Measurements from ENCODE around the gene POLG. TPM values are rescaled to one million over a fixed set of nuclear protein-coding genes. Genes with fewer than 3 reads are reported as not detected.

Gene POLG
- total RNA-seq, 1 experiment from 2014 or later = 36.8 TPM

- peak overlapping the region; percentile 91 for H3K9ac ChIP-seq (ENCODE audit: low read length)
- H3K27me3 ChIP-seq (ENCODE audit: low read length) = no peaks in the 10 kb centered on the region
- H3K9me3 ChIP-seq (ENCODE audit: low read length) = no peaks in the 10 kb centered on the region
- no peak for DNase-seq
- no peaks in the 10 kb centered on the region for H3K9me2 ChIP-seq (replicated peaks; ENCODE audit: insufficient read depth, low read length)
- H4K20me1 ChIP-seq (ENCODE audit: insufficient read depth, low read depth, low read length) = peaks cover 55% of the 10 kb centered on the region
- peaks cover 37% of the 10 kb centered on the region for H3K4me1 ChIP-seq (ENCODE audit: low read length)
- no peak overlapping the region for H2AFZ ChIP-seq (ENCODE audit: low read length)
- peak overlapping the region; percentile 96 for H3K4me2 ChIP-seq (ENCODE audit: low read depth, low read length, poor library complexity, severe bottlenecking)
- H3K79me2 ChIP-seq (ENCODE audit: low read length) = peaks cover 53% of the 10 kb centered on the region
- no peak overlapping the region for H3K27ac ChIP-seq (ENCODE audit: low read length)
- peak overlapping the region; percentile 96 for H3K4me3 ChIP-seq (ENCODE audit: low read length)
- H3K36me3 ChIP-seq (ENCODE audit: insufficient read depth, low read length) = peaks cover 43% of the 10 kb centered on the region; the same call in 1 of the 2 replicates
These were observed 1.4 kb downstream of the POLG start for GRCh38 chr15:89333011-89333860.

- H4K20me1 ChIP-seq (ENCODE audit: insufficient read depth, low read depth, low read length) = peaks cover 60% of the 10 kb centered on the region
- H3K36me3 ChIP-seq (ENCODE audit: insufficient read depth, low read length) = peaks cover 50% of the 10 kb centered on the region; the same call in 1 of the 2 replicates
- H3K4me3 ChIP-seq (ENCODE audit: low read length) = peak overlapping the region; percentile 96; the same call in 1 of the 2 replicates
- H3K9me3 ChIP-seq (ENCODE audit: low read length) = no peaks in the 10 kb centered on the region
- peak overlapping the region; percentile 96 for H3K4me2 ChIP-seq (ENCODE audit: low read depth, low read length, poor library complexity, severe bottlenecking)
- H2AFZ ChIP-seq (ENCODE audit: low read length) = no peak overlapping the region
- H3K27ac ChIP-seq (ENCODE audit: low read length) = no peak overlapping the region
- H3K9me2 ChIP-seq (replicated peaks; ENCODE audit: insufficient read depth, low read length) = no peaks in the 10 kb centered on the region
- H3K4me1 ChIP-seq (ENCODE audit: low read length) = peaks cover 37% of the 10 kb centered on the region
- H3K27me3 ChIP-seq (ENCODE audit: low read length) = no peaks in the 10 kb centered on the region
- peak overlapping the region; percentile 91; the same call in 1 of the 2 replicates for H3K9ac ChIP-seq (ENCODE audit: low read length)
- DNase-seq = peak; percentile 57
- peaks cover 53% of the 10 kb centered on the region for H3K79me2 ChIP-seq (ENCODE audit: low read length)
These were observed 2.2 kb downstream of the POLG start for GRCh38 chr15:89332446-89332845.

- Histone ChIP-seq H3K4me2 (ENCODE audit: low read depth, low read length, poor library complexity, severe bottlenecking) (no peak overlapping the region), H2AFZ (ENCODE audit: low read length) (no peak overlapping the region), H4K20me1 (ENCODE audit: insufficient read depth, low read depth, low read length) (peaks cover 63% of the 10 kb centered on the region), H3K27me3 (ENCODE audit: low read length) (no peaks in the 10 kb centered on the region), H3K9me2 (replicated peaks; ENCODE audit: insufficient read depth, low read length) (no peaks in the 10 kb centered on the region), H3K4me3 (ENCODE audit: low read length) (no peak overlapping the region), H3K79me2 (ENCODE audit: low read length) (peaks cover 53% of the 10 kb centered on the region), H3K9me3 (ENCODE audit: low read length) (no peaks in the 10 kb centered on the region), H3K27ac (ENCODE audit: low read length) (no peak overlapping the region), H3K4me1 (ENCODE audit: low read length) (peaks cover 35% of the 10 kb centered on the region), H3K9ac (ENCODE audit: low read length) (no peak overlapping the region), H3K36me3 (ENCODE audit: insufficient read depth, low read length) (peaks cover 58% of the 10 kb centered on the region; the same call in 1 of the 2 replicates)
- no peak for DNase-seq
These were observed 3.6 kb downstream of the POLG start for GRCh38 chr15:89330881-89331595.

- no peaks in the 10 kb centered on the region for H3K27me3 ChIP-seq (ENCODE audit: low read length)
- no peak overlapping the region for H3K9ac ChIP-seq (ENCODE audit: low read length)
- no peak for DNase-seq
- H2AFZ ChIP-seq (ENCODE audit: low read length) = no peak overlapping the region
- H3K9me3 ChIP-seq (ENCODE audit: low read length) = no peaks in the 10 kb centered on the region
- no peaks in the 10 kb centered on the region for H3K9me2 ChIP-seq (replicated peaks; ENCODE audit: insufficient read depth, low read length)
- H4K20me1 ChIP-seq (ENCODE audit: insufficient read depth, low read depth, low read length) = peaks cover 63% of the 10 kb centered on the region
- H3K79me2 ChIP-seq (ENCODE audit: low read length) = peaks cover 53% of the 10 kb centered on the region
- no peak overlapping the region for H3K4me3 ChIP-seq (ENCODE audit: low read length)
- H3K4me2 ChIP-seq (ENCODE audit: low read depth, low read length, poor library complexity, severe bottlenecking) = no peak overlapping the region
- peaks cover 26% of the 10 kb centered on the region for H3K4me1 ChIP-seq (ENCODE audit: low read length)
- no peak overlapping the region for H3K27ac ChIP-seq (ENCODE audit: low read length)
- peaks cover 58% of the 10 kb centered on the region; the same call in 1 of the 2 replicates for H3K36me3 ChIP-seq (ENCODE audit: insufficient read depth, low read length)
These were observed 4.5 kb downstream of the POLG start for GRCh38 chr15:89330119-89330518.

GRCh38 chr15:89329329-89330084, 5.1 kb downstream of the POLG start:
- H3K79me2 ChIP-seq (ENCODE audit: low read length) = peaks cover 53% of the 10 kb centered on the region
- peaks cover 63% of the 10 kb centered on the region for H4K20me1 ChIP-seq (ENCODE audit: insufficient read depth, low read depth, low read length)
- no peak overlapping the region for H3K9ac ChIP-seq (ENCODE audit: low read length)
- DNase-seq = no peak
- H3K27me3 ChIP-seq (ENCODE audit: low read length) = no peaks in the 10 kb centered on the region
- peaks cover 58% of the 10 kb centered on the region; the same call in 1 of the 2 replicates for H3K36me3 ChIP-seq (ENCODE audit: insufficient read depth, low read length)
- no peaks in the 10 kb centered on the region for H3K9me2 ChIP-seq (replicated peaks; ENCODE audit: insufficient read depth, low read length)
- no peak overlapping the region for H3K4me3 ChIP-seq (ENCODE audit: low read length)
- no peak overlapping the region for H3K27ac ChIP-seq (ENCODE audit: low read length)
- peaks cover 24% of the 10 kb centered on the region for H3K4me1 ChIP-seq (ENCODE audit: low read length)
- H3K9me3 ChIP-seq (ENCODE audit: low read length) = no peaks in the 10 kb centered on the region
- no peak overlapping the region for H3K4me2 ChIP-seq (ENCODE audit: low read depth, low read length, poor library complexity, severe bottlenecking)
- H2AFZ ChIP-seq (ENCODE audit: low read length) = no peak overlapping the region

- H3K27ac ChIP-seq (ENCODE audit: low read length) = no peak overlapping the region
- H4K20me1 ChIP-seq (ENCODE audit: insufficient read depth, low read depth, low read length) = peaks cover 58% of the 10 kb centered on the region
- peaks cover 22% of the 10 kb centered on the region for H3K4me1 ChIP-seq (ENCODE audit: low read length)
These were observed 6.0 kb downstream of the POLG start for GRCh38 chr15:89328398-89329254.

GRCh38 chr15:89327113-89327512, 7.5 kb downstream of the POLG start:
- Histone ChIP-seq H3K9ac (ENCODE audit: low read length) (no peak overlapping the region), H2AFZ (ENCODE audit: low read length) (no peak overlapping the region), H3K79me2 (ENCODE audit: low read length) (peaks cover 31% of the 10 kb centered on the region)

More at GRCh38 chr15:89328398-89329254, 6.0 kb downstream of the POLG start:
- no peak overlapping the region for H3K9ac ChIP-seq (ENCODE audit: low read length)
- no peak overlapping the region for H3K4me3 ChIP-seq (ENCODE audit: low read length)
- H2AFZ ChIP-seq (ENCODE audit: low read length) = no peak overlapping the region
- H3K4me2 ChIP-seq (ENCODE audit: low read depth, low read length, poor library complexity, severe bottlenecking) = no peak overlapping the region
- H3K79me2 ChIP-seq (ENCODE audit: low read length) = peaks cover 46% of the 10 kb centered on the region
- DNase-seq = no peak
- H3K9me2 ChIP-seq (replicated peaks; ENCODE audit: insufficient read depth, low read length) = no peaks in the 10 kb centered on the region
- no peaks in the 10 kb centered on the region for H3K9me3 ChIP-seq (ENCODE audit: low read length)
- H3K27me3 ChIP-seq (ENCODE audit: low read length) = no peaks in the 10 kb centered on the region
- H3K36me3 ChIP-seq (ENCODE audit: insufficient read depth, low read length) = peaks cover 58% of the 10 kb centered on the region; the same call in 1 of the 2 replicates

More at GRCh38 chr15:89327113-89327512, 7.5 kb downstream of the POLG start:
- Histone ChIP-seq H3K4me1 (ENCODE audit: low read length) (peaks cover 8% of the 10 kb centered on the region; the same call in 1 of the 2 replicates), H3K36me3 (ENCODE audit: insufficient read depth, low read length) (peaks cover 54% of the 10 kb centered on the region; the same call in 1 of the 2 replicates), H4K20me1 (ENCODE audit: insufficient read depth, low read depth, low read length) (peaks cover 54% of the 10 kb centered on the region), H3K27me3 (ENCODE audit: low read length) (no peaks in the 10 kb centered on the region), H3K4me3 (ENCODE audit: low read length) (no peak overlapping the region), H3K27ac (ENCODE audit: low read length) (no peak overlapping the region), H3K9me2 (replicated peaks; ENCODE audit: insufficient read depth, low read length) (no peaks in the 10 kb centered on the region), H3K4me2 (ENCODE audit: low read depth, low read length, poor library complexity, severe bottlenecking) (no peak overlapping the region), H3K9me3 (ENCODE audit: low read length) (no peaks in the 10 kb centered on the region)
- no peak for DNase-seq

Measured in Karpas-422 (cell line).